RPMI8226 (cell line): ENCODE measurements around the gene COX19.
A peak's percentile ranks its signal among the peaks of the same experiment; 100 is the strongest.
"Not testable (repeated sequence)": the region's sequence is repeated elsewhere in the genome, so short reads cannot be mapped to it uniquely, and the experiment has no call there.

ENCODE experiments used
- DNase-seq: peaks from one replicate; pipeline ENCODE4 v3.0.0-alpha.2; 2015

Gene COX19

GRCh38 chr7:959271-959670 is 16.1 kb downstream of the COX19 start:
- DNase-seq: no peak

GRCh38 chr7:958221-959200 is 16.8 kb downstream of the COX19 start:
- DNase-seq: no peak

GRCh38 chr7:957418-958220 is 17.7 kb downstream of the COX19 start:
- no peak for DNase-seq

- DNase-seq: no peak
Measured at GRCh38 chr7:956031-956430, 19.3 kb downstream of the COX19 start.

GRCh38 chr7:954330-955238 is 20.8 kb downstream of the COX19 start, which contains the start of gene ADAP1:
Gene ADAP1 (minus strand): TSS chr7:954680. CDS start chr7:954477, 203 bp downstream.
- peak; percentile 81 for DNase-seq

- DNase-seq: peak; percentile 52
Measured at GRCh38 chr7:953547-954327, 21.6 kb downstream of the COX19 start.

GRCh38 chr7:952548-953441 is 22.6 kb downstream of the COX19 start:
- DNase-seq: no peak

- no peak for DNase-seq
Measured at GRCh38 chr7:951881-952547, 23.3 kb downstream of the COX19 start.

- peak; percentile 37 for DNase-seq
Measured at GRCh38 chr7:949021-949934, 26.1 kb downstream of the COX19 start.

- no peak for DNase-seq
Measured at GRCh38 chr7:947391-948210, 27.7 kb downstream of the COX19 start.

- DNase-seq: no peak
Measured at GRCh38 chr7:946256-946996, 28.9 kb downstream of the COX19 start.

GRCh38 chr7:945556-946255 is 29.6 kb downstream of the COX19 start:
- DNase-seq: peak; percentile 46

- DNase-seq: no peak
Measured at GRCh38 chr7:945147-945555, 30.2 kb downstream of the COX19 start.

- DNase-seq: no peak
Measured at GRCh38 chr7:944744-945143, 30.6 kb downstream of the COX19 start.

GRCh38 chr7:943793-944192 is 31.6 kb downstream of the COX19 start:
- DNase-seq: not testable (repeated sequence)

- DNase-seq: no peak
Measured at GRCh38 chr7:940599-941408, 34.5 kb downstream of the COX19 start.
